8988T (cell line): Measurements from ENCODE around the gene NPAS2.

Source experiments
- DNase-seq: peaks from one replicate; pipeline ENCODE4 v3.0.0; 2011

Gene NPAS2

GRCh38 chr2:100919316-100919715, 99.4 kb downstream of the NPAS2 start:
- DNase-seq = no peak

GRCh38 chr2:100921685-100922161, 101.8 kb downstream of the NPAS2 start:
- DNase-seq = no peak

- no peak for DNase-seq
These were observed 103.6 kb downstream of the NPAS2 start for GRCh38 chr2:100923461-100924060.

GRCh38 chr2:100924122-100924519, 104.2 kb downstream of the NPAS2 start:
- DNase-seq = no peak

- no peak for DNase-seq
These were observed 104.8 kb downstream of the NPAS2 start for GRCh38 chr2:100924520-100925451.

GRCh38 chr2:100928235-100928634, 108.3 kb downstream of the NPAS2 start:
- DNase-seq = no peak

- DNase-seq = no peak
These were observed 109.2 kb downstream of the NPAS2 start for GRCh38 chr2:100929147-100929546.

- DNase-seq = no peak
These were observed 114.8 kb downstream of the NPAS2 start for GRCh38 chr2:100934504-100935371.

GRCh38 chr2:100935372-100935752, 115.4 kb downstream of the NPAS2 start:
- no peak for DNase-seq

- DNase-seq = no peak
These were observed 116.3 kb downstream of the NPAS2 start for GRCh38 chr2:100936070-100936741.

GRCh38 chr2:100936972-100937542, 117.1 kb downstream of the NPAS2 start:
- DNase-seq = no peak

- DNase-seq = no peak
These were observed 118.4 kb downstream of the NPAS2 start for GRCh38 chr2:100938031-100939026.

GRCh38 chr2:100939445-100939844, 119.5 kb downstream of the NPAS2 start:
- no peak for DNase-seq

- DNase-seq = no peak
These were observed 120.3 kb downstream of the NPAS2 start for GRCh38 chr2:100940240-100940639.

GRCh38 chr2:100940766-100941645, 121.1 kb downstream of the NPAS2 start:
- DNase-seq = no peak

- DNase-seq = no peak
These were observed 121.8 kb downstream of the NPAS2 start for GRCh38 chr2:100941646-100942240.

GRCh38 chr2:100944617-100945432, 124.9 kb downstream of the NPAS2 start:
- DNase-seq = no peak

- no peak for DNase-seq
These were observed 125.4 kb downstream of the NPAS2 start for GRCh38 chr2:100945433-100945740.
